ENCODE measurements around the gene MAT2B.
"Not testable (repeated sequence)": the region's sequence is repeated elsewhere in the genome, so short reads cannot be mapped to it uniquely, and the experiment has no call there.

Gene MAT2B

GRCh38 chr5:163533223-163533622 lies 27.8 kb downstream of the MAT2B start:
- no peak for TF ChIP-seq CTCF (IDR thresholded peaks at IDR 0.05; ENCODE audit: borderline replicate concordance, insufficient read depth, low read depth, low read length)
- H3K4me3 ChIP-seq (ENCODE audit: low read depth, low read length) = no peak overlapping the region

GRCh38 chr5:163534492-163535094 lies 29.2 kb downstream of the MAT2B start:
- H3K4me3 ChIP-seq (ENCODE audit: low read depth, low read length) = no peak overlapping the region
- TF ChIP-seq CTCF (IDR thresholded peaks at IDR 0.05; ENCODE audit: borderline replicate concordance, insufficient read depth, low read depth, low read length) = no peak

GRCh38 chr5:163535290-163535689 lies 29.9 kb downstream of the MAT2B start:
- no peak for TF ChIP-seq CTCF (IDR thresholded peaks at IDR 0.05; ENCODE audit: borderline replicate concordance, insufficient read depth, low read depth, low read length)
- H3K4me3 ChIP-seq (ENCODE audit: low read depth, low read length) = no peak overlapping the region

- H3K4me3 ChIP-seq (ENCODE audit: low read depth, low read length) = not testable (repeated sequence)
Measured at GRCh38 chr5:163536442-163536841, 31.0 kb downstream of the MAT2B start.

- no peak for TF ChIP-seq CTCF (IDR thresholded peaks at IDR 0.05; ENCODE audit: borderline replicate concordance, insufficient read depth, low read depth, low read length)
- H3K4me3 ChIP-seq (ENCODE audit: low read depth, low read length) = no peak overlapping the region
Measured at GRCh38 chr5:163540696-163541095, 35.3 kb downstream of the MAT2B start.

- no peak overlapping the region for H3K4me3 ChIP-seq (ENCODE audit: low read depth, low read length)
- no peak for TF ChIP-seq CTCF (IDR thresholded peaks at IDR 0.05; ENCODE audit: borderline replicate concordance, insufficient read depth, low read depth, low read length)
Measured at GRCh38 chr5:163542771-163543170, 37.4 kb downstream of the MAT2B start.

- no peak for TF ChIP-seq CTCF (IDR thresholded peaks at IDR 0.05; ENCODE audit: borderline replicate concordance, insufficient read depth, low read depth, low read length)
- H3K4me3 ChIP-seq (ENCODE audit: low read depth, low read length) = no peak overlapping the region
Measured at GRCh38 chr5:163544041-163544440, 38.6 kb downstream of the MAT2B start.

- no peak for TF ChIP-seq CTCF (IDR thresholded peaks at IDR 0.05; ENCODE audit: borderline replicate concordance, insufficient read depth, low read depth, low read length)
Measured at GRCh38 chr5:163544836-163545235, 39.4 kb downstream of the MAT2B start.

More at GRCh38 chr5:163544836-163545235, 39.4 kb downstream of the MAT2B start:
- no peak overlapping the region for H3K4me3 ChIP-seq (ENCODE audit: low read depth, low read length)
